HG03439 (cell line): Measurements from ENCODE around the gene KRTAP6-1.

ENCODE experiments used
- ATAC-seq: cut with Tn5 transposase; IDR thresholded peaks from one replicate; pipeline ENCODE4 v1.9.1; 2021; ENCODE audit warnings: mild to moderate bottlenecking, moderate library complexity; ENCODE audit not compliant: unreplicated experiment

Gene KRTAP6-1

GRCh38 chr21:30579346-30579745, 34.4 kb downstream of the KRTAP6-1 start:
- ATAC-seq: no peak

- ATAC-seq: no peak
Measured at GRCh38 chr21:30577766-30578165, 36.0 kb downstream of the KRTAP6-1 start.

DNA sequence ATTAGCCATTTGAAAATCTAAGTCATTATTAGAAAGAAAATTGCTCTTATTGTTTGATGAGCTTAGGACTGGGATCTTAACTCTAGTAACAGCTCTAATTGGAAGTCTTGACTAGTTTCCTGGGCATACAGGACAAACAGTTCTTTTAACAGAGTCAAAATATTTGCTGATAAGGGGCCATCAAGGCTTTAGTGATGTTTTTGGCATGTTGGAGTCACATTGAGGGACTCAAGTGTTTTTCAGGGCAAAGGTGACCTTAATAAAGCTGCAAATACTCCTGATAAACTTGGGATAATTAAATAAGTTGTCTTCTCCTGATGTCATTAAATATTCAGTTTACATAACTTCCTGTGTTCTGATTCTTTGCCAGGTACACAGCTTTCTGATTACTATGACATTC, 46.1 kb downstream of the KRTAP6-1 start:
- ATAC-seq: no peak

DNA sequence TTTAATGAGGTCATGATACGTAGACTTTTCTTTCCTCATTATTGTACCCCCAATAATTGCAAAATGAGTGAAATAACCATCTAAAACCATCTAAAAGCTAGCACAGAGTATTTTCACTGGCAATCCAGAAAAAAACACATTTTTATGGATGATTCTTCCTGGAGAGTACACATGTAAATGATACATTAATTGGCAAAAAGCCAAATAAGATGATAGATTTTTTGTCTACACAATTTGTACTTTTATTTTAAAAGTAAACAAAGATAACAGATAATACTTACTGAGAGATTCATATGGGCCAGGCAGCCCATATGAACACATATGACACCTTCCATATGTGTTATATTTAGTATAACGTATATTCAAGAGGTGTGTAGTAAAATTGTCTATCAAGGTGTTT, 50.1 kb downstream of the KRTAP6-1 start:
- ATAC-seq: no peak
